Peyer's patch (tissue), 4 donors: ENCODE results near the gene SLC9B1. TPM values are rescaled to one million over a fixed set of nuclear protein-coding genes. Genes with fewer than 3 reads are reported as not detected.
A peak's percentile ranks its signal among the peaks of the same experiment; 100 is the strongest.
"Not testable (repeated sequence)": the region's sequence is repeated elsewhere in the genome, so short reads cannot be mapped to it uniquely, and the experiment has no call there.

Experiments
- DNase-seq, 3 donors: peaks; one replicate each; pipeline ENCODE4 v3.0.0-alpha.2; 2017 to 2019
- H3K27ac ChIP-seq, 4 donors: fragments of 200-600 bp; sonication (generic); one replicate each; pipeline ENCODE4 v1.5.1; 2016 to 2019
- H3K27me3 ChIP-seq, 2 donors: fragments of 200-600 bp; sonication (generic); one replicate each; pipeline ENCODE4 v1.5.1; 2019
- H3K36me3 ChIP-seq, 3 donors: fragments of 200-600 bp; sonication (generic); one replicate each; pipeline ENCODE4 v1.5.1; 2016 to 2019
- H3K4me1 ChIP-seq, 4 donors: fragments of 200-600 bp; sonication (generic); one replicate each; pipeline ENCODE4 v1.5.1; 2016 to 2019
- H3K4me3 ChIP-seq, 4 donors: fragments of 200-600 bp; sonication (generic); 1 replicate in 3 of 4; 2 replicates in 1 of 4; pipeline ENCODE4 v1.5.1; 2016 to 2019; ENCODE audit warnings: mild to moderate bottlenecking in 1 of 4
- H3K9me3 ChIP-seq, 4 donors: fragments of 200-600 bp; sonication (generic); one replicate each; pipeline ENCODE4 v1.5.1; 2016 to 2019; ENCODE audit warnings: mild to moderate bottlenecking in 1 of 4
- CTCF ChIP-seq, 6 experiments: fragments of 450-650 bp in 4 of 6; fragments of 200-600 bp in 2 of 6; sonication (generic) in 1 of 6; IDR thresholded peaks; one replicate each; pipeline ENCODE4 v1.5.1; 2017 to 2019; ENCODE audit warnings: antibody characterized with exemption in 6 of 6, mild to moderate bottlenecking in 3 of 6, moderate library complexity in 1 of 6
- POLR2A ChIP-seq, 2 donors: fragments of 450-650 bp; IDR thresholded peaks; one replicate each; pipeline ENCODE4 v1.5.1; 2017; ENCODE audit warnings: antibody characterized with exemption in 2 of 2, mild to moderate bottlenecking in 2 of 2, moderate library complexity in 2 of 2
- total RNA-seq, 4 donors: library from RNA; depleted of rRNA; stranded (reverse); fragments of >200 nt; gene quantifications; one replicate each; pipeline ENCODE4 v1.1.0, GENCODE V29; 2016

SLC9B1 gene
- total RNA-seq, 4 donors from 2014 or later: 0.40 TPM; not detected in 3

- DNase-seq, H3K36me3 ChIP-seq, H3K4me3 ChIP-seq, H3K27me3 ChIP-seq, H3K9me3 ChIP-seq, H3K27ac ChIP-seq, H3K4me1 ChIP-seq: not testable (repeated sequence)
Measured at GRCh38 chr4:102888570-102888969, 130.9 kb downstream of the SLC9B1 start.

GRCh38 chr4:102883278-102883677, 136.2 kb downstream of the SLC9B1 start:
- DNase-seq: no peak
- Histone ChIP-seq H3K36me3 (no peaks in the 10 kb centered on the region), H3K27ac (no peak overlapping the region), H3K4me3 (no peak overlapping the region), H3K27me3 (no peaks in the 10 kb centered on the region), H3K9me3 (no peaks in the 10 kb centered on the region), H3K4me1 (no peaks in the 10 kb centered on the region)
- TF ChIP-seq CTCF (IDR thresholded peaks at IDR 0.05) (no peak), POLR2A (IDR thresholded peaks at IDR 0.05) (no peak)

GRCh38 chr4:102881343-102881742, 138.2 kb downstream of the SLC9B1 start:
- TF ChIP-seq CTCF (IDR thresholded peaks at IDR 0.05): no peak
- no peak for TF ChIP-seq POLR2A (IDR thresholded peaks at IDR 0.05)
- Histone ChIP-seq H3K27me3 (no peaks in the 10 kb centered on the region), H3K9me3 (peaks cover 0 to 7% (median 2%) of the 10 kb centered on the region in 4 donors), H3K27ac (no peak overlapping the region), H3K4me1 (no peaks in the 10 kb centered on the region), H3K4me3 (no peak overlapping the region), H3K36me3 (peaks cover 0 to 2% (median 0%) of the 10 kb centered on the region in 3 donors)
- DNase-seq: no peak

GRCh38 chr4:102878901-102879300, 140.6 kb downstream of the SLC9B1 start:
- Histone ChIP-seq H3K27me3 (no peaks in the 10 kb centered on the region), H3K27ac (no peak overlapping the region), H3K4me1 (no peaks in the 10 kb centered on the region), H3K4me3 (no peak overlapping the region), H3K9me3 (peaks cover 0 to 7% (median 2%) of the 10 kb centered on the region in 4 donors), H3K36me3 (peaks cover 0 to 3% (median 0%) of the 10 kb centered on the region in 3 donors)
- TF ChIP-seq CTCF (IDR thresholded peaks at IDR 0.05) (no peak), POLR2A (IDR thresholded peaks at IDR 0.05) (no peak)
- DNase-seq: no peak

GRCh38 chr4:102878349-102878748, 141.2 kb downstream of the SLC9B1 start:
- not testable (repeated sequence) for H3K27me3 ChIP-seq, H3K36me3 ChIP-seq, H3K27ac ChIP-seq, H3K4me3 ChIP-seq, H3K4me1 ChIP-seq, H3K9me3 ChIP-seq
- DNase-seq: peak in 1 of 3 donors; percentile 59

- H3K9me3 ChIP-seq, H3K27me3 ChIP-seq, H3K36me3 ChIP-seq, H3K4me1 ChIP-seq, H3K4me3 ChIP-seq, DNase-seq, H3K27ac ChIP-seq: not testable (repeated sequence)
Measured at GRCh38 chr4:102877477-102878106, 141.9 kb downstream of the SLC9B1 start.

GRCh38 chr4:102871772-102872171, 147.7 kb downstream of the SLC9B1 start:
- no peak for DNase-seq
- no peak for TF ChIP-seq POLR2A (IDR thresholded peaks at IDR 0.05)
- H3K27ac ChIP-seq: no peak overlapping the region
- H3K4me1 ChIP-seq: peaks cover 0 to 14% (median 3%) of the 10 kb centered on the region in 4 donors
- H3K9me3 ChIP-seq: no peaks in the 10 kb centered on the region
- no peaks in the 10 kb centered on the region for H3K27me3 ChIP-seq
- no peak overlapping the region for H3K4me3 ChIP-seq
- peaks cover 0 to 3% (median 0%) of the 10 kb centered on the region in 3 donors for H3K36me3 ChIP-seq
